ENCODE data around the gene CAST.

CAST gene

DNA sequence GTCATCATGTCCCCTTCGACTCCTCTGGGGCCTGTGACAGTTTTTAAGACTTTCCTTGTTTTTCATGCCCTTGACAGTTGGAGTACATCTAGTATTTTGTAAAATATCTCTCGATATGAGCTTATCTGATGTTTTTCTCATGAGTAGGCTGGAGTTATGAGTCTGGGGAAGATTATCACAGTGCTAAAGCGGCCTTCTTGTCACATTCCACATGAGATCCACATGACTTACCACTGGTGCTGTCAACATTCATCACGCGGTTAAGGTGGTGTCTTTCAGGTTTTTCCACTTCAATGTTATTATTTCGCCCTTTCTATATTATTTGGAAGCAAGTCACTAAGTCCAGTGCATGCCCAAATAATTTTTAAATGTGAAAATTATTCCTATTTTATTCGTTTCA is 17.1 kb upstream of the CAST start:
- TF ChIP-seq, protein P1, sequence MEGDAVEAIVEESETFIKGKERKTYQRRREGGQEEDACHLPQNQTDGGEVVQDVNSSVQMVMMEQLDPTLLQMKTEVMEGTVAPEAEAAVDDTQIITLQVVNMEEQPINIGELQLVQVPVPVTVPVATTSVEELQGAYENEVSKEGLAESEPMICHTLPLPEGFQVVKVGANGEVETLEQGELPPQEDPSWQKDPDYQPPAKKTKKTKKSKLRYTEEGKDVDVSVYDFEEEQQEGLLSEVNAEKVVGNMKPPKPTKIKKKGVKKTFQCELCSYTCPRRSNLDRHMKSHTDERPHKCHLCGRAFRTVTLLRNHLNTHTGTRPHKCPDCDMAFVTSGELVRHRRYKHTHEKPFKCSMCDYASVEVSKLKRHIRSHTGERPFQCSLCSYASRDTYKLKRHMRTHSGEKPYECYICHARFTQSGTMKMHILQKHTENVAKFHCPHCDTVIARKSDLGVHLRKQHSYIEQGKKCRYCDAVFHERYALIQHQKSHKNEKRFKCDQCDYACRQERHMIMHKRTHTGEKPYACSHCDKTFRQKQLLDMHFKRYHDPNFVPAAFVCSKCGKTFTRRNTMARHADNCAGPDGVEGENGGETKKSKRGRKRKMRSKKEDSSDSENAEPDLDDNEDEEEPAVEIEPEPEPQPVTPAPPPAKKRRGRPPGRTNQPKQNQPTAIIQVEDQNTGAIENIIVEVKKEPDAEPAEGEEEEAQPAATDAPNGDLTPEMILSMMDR (IDR thresholded peaks at IDR 0.05; ENCODE audit: low read depth, low read length, missing control alignments), result no peak
- H3K4me3 ChIP-seq (ENCODE audit: low read depth, low read length), result no peak overlapping the region
- no peak for DNase-seq (ENCODE audit: low read depth)

DNA sequence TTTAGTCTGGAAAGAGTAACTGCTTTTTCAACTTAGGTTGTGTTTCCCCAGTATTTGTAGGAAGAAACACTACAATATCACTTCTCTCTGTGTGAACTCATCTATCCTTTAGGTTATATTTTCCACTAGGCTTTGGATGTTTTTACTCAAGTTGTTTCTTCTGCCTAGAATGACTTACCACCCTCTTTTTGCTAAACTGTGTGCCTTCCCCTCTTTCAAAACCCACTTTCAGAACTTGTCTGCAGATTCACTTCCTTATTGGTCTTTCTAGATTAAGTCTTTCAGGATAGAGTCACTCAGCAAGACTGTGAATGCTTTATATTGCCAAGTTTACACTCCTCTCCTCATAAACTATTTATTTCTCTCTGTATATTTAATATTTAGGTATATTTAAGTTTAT is 14.2 kb upstream of the CAST start:
- TF ChIP-seq, protein P1 (IDR thresholded peaks at IDR 0.05; ENCODE audit: low read depth, low read length, missing control alignments), result no peak
- H3K4me3 ChIP-seq (ENCODE audit: low read depth, low read length), result no peak overlapping the region
- no peak for DNase-seq (ENCODE audit: low read depth)

- DNase-seq (ENCODE audit: low read depth), result no peak
- TF ChIP-seq, protein P1 (IDR thresholded peaks at IDR 0.05; ENCODE audit: low read depth, low read length, missing control alignments), result no peak
- no peak overlapping the region for H3K4me3 ChIP-seq (ENCODE audit: low read depth, low read length)
Measured at GRCh38 chr5:96648593-96648992, 13.6 kb upstream of the CAST start.

GRCh38 chr5:96649251-96649662 is 12.9 kb upstream of the CAST start:
- TF ChIP-seq, protein P1 (IDR thresholded peaks at IDR 0.05; ENCODE audit: low read depth, low read length, missing control alignments), result no peak
- H3K4me3 ChIP-seq (ENCODE audit: low read depth, low read length), result no peak overlapping the region
- no peak for DNase-seq (ENCODE audit: low read depth)

- no peak overlapping the region for H3K4me3 ChIP-seq (ENCODE audit: low read depth, low read length)
- TF ChIP-seq, protein P1 (IDR thresholded peaks at IDR 0.05; ENCODE audit: low read depth, low read length, missing control alignments), result no peak
- no peak for DNase-seq (ENCODE audit: low read depth)
Measured at GRCh38 chr5:96649681-96650540, 12.3 kb upstream of the CAST start.

DNA sequence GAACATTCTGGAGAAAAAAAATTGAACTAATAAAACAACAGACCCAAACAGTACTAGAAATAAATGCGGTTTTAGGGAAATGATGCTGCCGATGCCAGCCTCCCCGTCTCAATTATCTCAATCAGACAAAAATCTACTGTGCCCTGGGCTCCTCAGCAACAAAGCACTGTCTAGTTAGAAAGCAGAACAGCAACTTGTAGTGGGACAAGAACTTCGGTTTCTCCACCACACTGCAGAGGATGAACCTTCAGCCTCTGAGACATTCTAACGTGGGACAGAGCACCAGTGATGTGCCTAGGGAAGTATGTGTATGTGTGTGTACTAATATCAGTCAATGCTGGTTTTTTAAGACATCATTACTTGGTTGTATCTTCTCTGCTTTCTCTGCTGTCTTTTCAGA is 11.1 kb upstream of the CAST start:
- no peak for DNase-seq (ENCODE audit: low read depth)
- no peak overlapping the region for H3K4me3 ChIP-seq (ENCODE audit: low read depth, low read length)
- TF ChIP-seq, protein P1 (IDR thresholded peaks at IDR 0.05; ENCODE audit: low read depth, low read length, missing control alignments), result no peak

Data from GM12864 (cell line).